Endothelial cell of umbilical vein (primary cell): Measurements from ENCODE around the gene OXER1. TPM values are rescaled to one million over a fixed set of nuclear protein-coding genes. Genes with fewer than 3 reads are reported as not detected.

Source experiments
- BruUV-seq: library from RNA; stranded (reverse); fragments of 400-500 nt; replicated peaks from 2 replicates; lab custom pipeline; 2021; lab: Mats Ljungman, UMichigan
- CTCF ChIA-PET: fragments of 300-600, 350-600 bp; sonication (Branson Sonifier 250); formaldehyde crosslinking; loops from one replicate; lab custom pipeline; 2021; ENCODE audit warnings: antibody characterized with exemption, inconsistent platforms; lab: Charles Lee
- POLR2A ChIA-PET: fragments of 300-600, 350-600 bp; sonication (Branson Sonifier 250); formaldehyde crosslinking; loops from one replicate; lab custom pipeline; 2021; ENCODE audit warnings: antibody characterized with exemption, inconsistent platforms; lab: Charles Lee
- DNase-seq: peaks from one replicate; pipeline ENCODE4 v3.0.0-alpha.2; 2011; ENCODE audit warnings: low read depth, low spot score
- FAIRE-seq: peaks from 2 replicates; lab custom pipeline; 2011; peaks lifted over from hg19 to GRCh38; lab: Jason Lieb, UNC
- H2AFZ ChIP-seq: 2 replicates; pipeline ENCODE4 v1.6.0; 2012; ENCODE audit warnings: low read depth, low read length, control low read depth, inconsistent platforms
- H3K27ac ChIP-seq: 2 replicates; pipeline ENCODE4 v1.5.1; 2011; ENCODE audit warnings: low read depth, mild to moderate bottlenecking, control low read depth, low read length, moderate library complexity; ENCODE audit not compliant: insufficient read depth
- H3K27me3 ChIP-seq, 2 experiments: 2 replicates each; pipeline versions ENCODE4 v1.6.0 to v1.6.1; 2011; ENCODE audit warnings: low read length in 2 of 2, mixed read lengths in 1 of 2; ENCODE audit not compliant: control insufficient read depth in 2 of 2, insufficient read depth in 2 of 2
- H3K36me3 ChIP-seq, 2 experiments: 2 replicates in 1 of 2; 3 replicates in 1 of 2; pipeline ENCODE4 v1.5.1; 2011; ENCODE audit warnings: low read length in 2 of 2, mild to moderate bottlenecking in 1 of 2, moderate library complexity in 1 of 2; ENCODE audit not compliant: control insufficient read depth in 2 of 2, insufficient read depth in 2 of 2; ENCODE audit errors: extremely low read depth in 1 of 2
- H3K4me1 ChIP-seq: 3 replicates; pipeline ENCODE4 v1.5.1; 2011; ENCODE audit warnings: mild to moderate bottlenecking, low read length; ENCODE audit not compliant: control insufficient read depth, insufficient read depth; ENCODE audit errors: extremely low read depth
- H3K4me2 ChIP-seq: 2 replicates; pipeline ENCODE4 v1.6.1; 2011; ENCODE audit warnings: low read length, control low read depth, mixed read lengths; ENCODE audit not compliant: insufficient read depth
- H3K4me3 ChIP-seq, 3 experiments: fragments of 200-600 bp in 1 of 3; sonication (generic), shearing (Covaris generic) in 1 of 3; replicated peaks in 1 of 3; 2 replicates each; pipeline ENCODE4 v1.5.1; 2011 to 2016; ENCODE audit warnings: control low read depth in 3 of 3, low read length in 3 of 3, mild to moderate bottlenecking in 2 of 3, inconsistent platforms in 1 of 3, low read depth in 1 of 3, moderate library complexity in 1 of 3; ENCODE audit not compliant: insufficient read depth in 1 of 3
- H3K79me2 ChIP-seq: 2 replicates; pipeline ENCODE4 v1.6.0; 2012; ENCODE audit warnings: low read length, inconsistent platforms; ENCODE audit not compliant: control insufficient read depth, insufficient read depth
- H3K9ac ChIP-seq: replicated peaks from 2 replicates; pipeline ENCODE3; 2011; ENCODE audit warnings: low read length, control low read depth; ENCODE audit not compliant: insufficient read depth; ENCODE audit errors: extremely low read depth
- H3K9me1 ChIP-seq: replicated peaks from 3 replicates; pipeline ENCODE4 v1.6.0; 2011; ENCODE audit warnings: mild to moderate bottlenecking, low read length; ENCODE audit not compliant: control insufficient read depth, insufficient read depth; ENCODE audit errors: extremely low read depth
- H3K9me3 ChIP-seq: replicated peaks from 2 replicates; pipeline ENCODE4 v1.5.1; 2012; ENCODE audit warnings: low read length, inconsistent platforms; ENCODE audit not compliant: control insufficient read depth, insufficient read depth
- H4K20me1 ChIP-seq: replicated peaks from 2 replicates; pipeline ENCODE3; 2011; ENCODE audit warnings: mild to moderate bottlenecking, low read length; ENCODE audit not compliant: control insufficient read depth, insufficient read depth; ENCODE audit errors: extremely low read depth
- CTCF ChIP-seq, 2 donors: IDR thresholded peaks; 1 replicate in 1 of 2; 2 replicates in 1 of 2; pipeline ENCODE4 v1.5.1; 2011; ENCODE audit warnings: low read length in 2 of 2, mild to moderate bottlenecking in 2 of 2, moderate library complexity in 2 of 2, control low read depth in 1 of 2, inconsistent platforms in 1 of 2, low read depth in 1 of 2; ENCODE audit not compliant: insufficient read depth in 1 of 2; ENCODE audit errors: extremely low read depth in 1 of 2
- EZH2 ChIP-seq: IDR thresholded peaks from 2 replicates; pipeline ENCODE4 v1.6.1; 2012; ENCODE audit warnings: borderline replicate concordance, low read depth, mild to moderate bottlenecking, moderate library complexity, low read length, inconsistent platforms; ENCODE audit not compliant: severe bottlenecking
- FOS ChIP-seq: IDR thresholded peaks from 2 replicates; pipeline ENCODE4 v1.6.1; 2011; ENCODE audit warnings: mild to moderate bottlenecking, low read length, moderate library complexity, borderline replicate concordance; ENCODE audit not compliant: insufficient read depth
- GATA2 ChIP-seq: IDR thresholded peaks from 2 replicates; pipeline ENCODE4 v1.7.0; 2011; ENCODE audit warnings: low read depth, mild to moderate bottlenecking, moderate library complexity, mixed read lengths, low read length; ENCODE audit not compliant: insufficient read length, insufficient read depth
- JUN ChIP-seq: IDR thresholded peaks from 2 replicates; pipeline ENCODE4 v1.6.1; 2011; ENCODE audit warnings: borderline replicate concordance, low read depth; ENCODE audit not compliant: insufficient read length, insufficient read depth
- MAX ChIP-seq: IDR thresholded peaks from 2 replicates; pipeline ENCODE4 v1.6.1; 2011; ENCODE audit not compliant: insufficient read depth, insufficient read length
- MYC ChIP-seq: IDR thresholded peaks from one replicate; pipeline ENCODE4 v1.6.1; 2011; ENCODE audit warnings: mild to moderate bottlenecking, low read depth, low read length
- POLR2A ChIP-seq: IDR thresholded peaks from 2 replicates; pipeline ENCODE4 v1.6.1; 2012; ENCODE audit warnings: low read depth, mild to moderate bottlenecking, control low read depth, low read length
- POLR2AphosphoS5 ChIP-seq: IDR thresholded peaks from 2 replicates; pipeline ENCODE4 v1.6.1; 2012; ENCODE audit warnings: low read depth, mild to moderate bottlenecking, control low read depth, low read length, moderate library complexity; ENCODE audit not compliant: insufficient read depth
- dilution Hi-C: fragments of 300-500 bp; cut with MboI; formaldehyde crosslinking; loops from one replicate; pipeline ENCODE4 v1.15.0; 2019; ENCODE audit warnings: low sequenced_read_pairs; ENCODE audit not compliant: extremely low pct_ligation_motif_present
- intact Hi-C: fragments of 100-400 bp; cut with micrococcal nuclease; formaldehyde crosslinking; loops from one replicate; pipeline ENCODE4 v1.10.0; 2022
- polyA plus RNA-seq, 4 experiments: library from polyadenylated mRNA; depleted of rRNA in 3 of 4; stranded (reverse) in 3 of 4; unstranded in 1 of 4; fragments of >200 nt; gene quantifications; 2 replicates each; pipeline versions ENCODE4 v1.2.1 to v1.2.3, GENCODE V29; 2011 to 2012; ENCODE audit warnings: missing spikeins in 1 of 4
- total RNA-seq: library from RNA; stranded (reverse); gene quantifications from 2 replicates; pipeline ENCODE4 v1.2.3, GENCODE V29; 2021

OXER1 gene
- total and polyA plus RNA-seq, 2 donors (not counting 3 experiments of a cell fraction or from before 2014, with no cell fraction given): 0.18 TPM

DNA sequence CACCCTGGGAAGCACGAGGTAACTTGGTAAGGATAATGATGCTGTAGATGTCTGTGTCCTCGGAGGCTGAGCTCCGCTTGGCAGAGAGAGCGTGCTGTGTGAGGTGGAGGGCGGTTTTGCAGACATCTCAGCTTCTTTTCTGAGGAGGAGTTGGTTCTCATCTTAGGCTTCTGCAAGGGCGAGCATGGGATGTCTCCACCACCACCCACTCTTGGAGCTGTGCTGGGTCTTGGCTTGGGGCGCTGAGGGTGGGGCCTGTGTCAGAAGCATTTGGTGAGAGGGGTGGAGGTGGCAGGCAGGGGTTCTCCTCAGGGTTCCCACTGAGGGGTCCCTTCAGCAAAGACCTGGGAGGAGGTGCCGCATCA, 9.2 kb downstream of the OXER1 start:
- intact Hi-C loops (no loop called here), dilution Hi-C loops (no loop called here)
- no peak overlapping the region for H3K4me2 ChIP-seq
- no peak overlapping the region for H3K4me3 ChIP-seq
- H2AFZ ChIP-seq: no peak overlapping the region
- H3K9ac ChIP-seq: no peak overlapping the region
- H3K27me3 ChIP-seq: no peaks in the 10 kb centered on the region
- peaks cover 0 to 7% of the 10 kb centered on the region in 2 experiments for H3K36me3 ChIP-seq
- DNase-seq: no peak
- no peak overlapping the region for H3K27ac ChIP-seq
- H4K20me1 ChIP-seq: no peaks in the 10 kb centered on the region
- TF ChIP-seq MYC (no peak), POLR2A (no peak), POLR2AphosphoS5 (no peak)
- no peaks in the 10 kb centered on the region for H3K9me1 ChIP-seq
- H3K9me3 ChIP-seq: no peaks in the 10 kb centered on the region
- ChIA-PET POLR2A (no interaction called here), CTCF (interaction anchor here (1.1 kb wide), 1 partner anchor 14 kb away, joined by 3 read pairs; no protein-coding TSS in a partner anchor)
- BruUV-seq: no TSS peak
- no peaks in the 10 kb centered on the region for H3K4me1 ChIP-seq
- no peaks in the 10 kb centered on the region for H3K79me2 ChIP-seq
- FAIRE-seq: no peak

GRCh38 chr2:42754021-42754775, 9.7 kb downstream of the OXER1 start:
- ChIA-PET CTCF (interaction anchor here (1.1 kb wide), 1 partner anchor 13 kb away, joined by 3 read pairs; no protein-coding TSS in a partner anchor), POLR2A (no interaction called here)
- dilution Hi-C loops: no loop called here
- DNase-seq: no peak
- no peak overlapping the region for H3K27ac ChIP-seq
- no peak overlapping the region for H2AFZ ChIP-seq
- intact Hi-C loops: no loop called here
- H3K36me3 ChIP-seq: peaks cover 0 to 7% of the 10 kb centered on the region in 2 experiments
- no peak overlapping the region for H3K4me2 ChIP-seq
- no peak overlapping the region for H3K9ac ChIP-seq
- no peaks in the 10 kb centered on the region for H3K9me1 ChIP-seq
- H4K20me1 ChIP-seq: no peaks in the 10 kb centered on the region
- BruUV-seq: no TSS peak
- no peaks in the 10 kb centered on the region for H3K9me3 ChIP-seq
- FAIRE-seq: no peak
- H3K4me3 ChIP-seq: no peak overlapping the region
- H3K79me2 ChIP-seq: no peaks in the 10 kb centered on the region
- no peaks in the 10 kb centered on the region for H3K27me3 ChIP-seq
- H3K4me1 ChIP-seq: no peaks in the 10 kb centered on the region
- TF ChIP-seq POLR2AphosphoS5 (no peak), EZH2 (no peak), POLR2A (no peak), MAX (no peak), FOS (no peak), MYC (no peak), JUN (no peak), GATA2 (no peak), CTCF (IDR thresholded peaks at IDR 0.05; ENCODE audit: extremely low read depth in 1 of 2, insufficient read depth in 1 of 2, low read depth in 1 of 2, low read length in 2 of 2) (no peak)
